Lower leg skin (tissue), 4 donors: ENCODE results near the gene ACTRT3. TPM values are rescaled to one million over a fixed set of nuclear protein-coding genes. Genes with fewer than 3 reads are reported as not detected.
A peak's percentile ranks its signal among the peaks of the same experiment; 100 is the strongest.

Source experiments
- DNase-seq, 2 donors: peaks; one replicate each; pipeline ENCODE4 v3.0.0-alpha.2; 2019; ENCODE audit warnings: low spot score in 2 of 2
- H3K4me3 ChIP-seq: fragments of 200-600 bp; sonication (generic); 2 replicates; pipeline ENCODE4 v1.5.1; 2017; ENCODE audit warnings: mild to moderate bottlenecking, low read depth; ENCODE audit not compliant: poor library complexity, severe bottlenecking
- POLR2A ChIP-seq, 2 donors: fragments of 450-650 bp; IDR thresholded peaks; one replicate each; pipeline ENCODE4 v1.6.1; 2016 to 2017; ENCODE audit warnings: antibody characterized with exemption in 2 of 2, mild to moderate bottlenecking in 1 of 2, moderate library complexity in 1 of 2
- WGBS, 2 donors: methylation state at CpG; one replicate each; pipeline ENCODE4 v1.1.5; 2018; 5-methylcytosine and 5-hydroxymethylcytosine counted together
- intact Hi-C: fragments of 100-400 bp; cut with DNase I; formaldehyde crosslinking; loops from one replicate; pipeline ENCODE4 v1.15.0; 2023; ENCODE audit warnings: low total_unique reads
- total RNA-seq, 4 donors: library from RNA; depleted of rRNA; stranded (reverse); fragments of >200 nt; gene quantifications; one replicate each; pipeline ENCODE4 v1.1.0, GENCODE V29; 2016
- TF ChIP-seq, protein P1 (sequence below), 3 donors: fragments of 450-650 bp; IDR thresholded peaks; one replicate each; pipeline ENCODE4 v1.5.1; 2016; ENCODE audit warnings: antibody characterized with exemption in 3 of 3, mild to moderate bottlenecking in 3 of 3, moderate library complexity in 2 of 3

Gene ACTRT3
- total RNA-seq, 4 donors from 2014 or later = 0.19 to 0.65 (median 0.26) TPM

DNA sequence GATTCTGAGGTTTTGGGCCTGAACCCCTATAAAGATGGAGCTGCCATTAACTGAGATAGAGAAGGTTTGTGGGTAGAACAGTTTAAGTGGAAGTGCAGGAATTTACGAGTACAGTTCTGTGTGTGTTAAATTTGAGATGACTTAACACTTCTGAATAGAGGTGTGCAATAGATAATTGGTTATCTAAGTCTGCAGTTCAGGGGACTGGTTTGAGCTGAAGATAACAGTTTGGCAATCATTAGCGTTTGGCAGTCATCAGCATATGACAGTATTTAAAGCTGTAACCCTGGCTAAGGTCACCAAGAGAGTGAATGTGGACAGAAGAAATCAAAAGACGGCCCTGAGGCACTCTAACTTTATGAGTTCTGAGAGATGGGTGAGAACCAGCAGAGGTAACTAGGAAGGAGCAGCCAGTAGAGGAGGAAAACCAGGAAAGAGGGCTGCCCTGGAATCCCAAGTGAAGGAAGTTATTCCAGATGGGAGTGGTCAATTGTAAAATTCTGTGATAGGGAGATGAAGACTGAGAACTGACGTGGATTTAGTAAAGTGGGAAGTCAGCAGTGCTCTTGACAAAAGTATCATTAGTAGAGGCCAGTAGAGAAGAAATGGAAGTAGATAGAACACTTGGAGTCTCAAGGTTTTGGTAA, 12.0 kb upstream of the ACTRT3 start:
- no peak overlapping the region for H3K4me3 ChIP-seq
- TF ChIP-seq POLR2A (IDR thresholded peaks at IDR 0.05) = no peak
- TF ChIP-seq, protein P1, sequence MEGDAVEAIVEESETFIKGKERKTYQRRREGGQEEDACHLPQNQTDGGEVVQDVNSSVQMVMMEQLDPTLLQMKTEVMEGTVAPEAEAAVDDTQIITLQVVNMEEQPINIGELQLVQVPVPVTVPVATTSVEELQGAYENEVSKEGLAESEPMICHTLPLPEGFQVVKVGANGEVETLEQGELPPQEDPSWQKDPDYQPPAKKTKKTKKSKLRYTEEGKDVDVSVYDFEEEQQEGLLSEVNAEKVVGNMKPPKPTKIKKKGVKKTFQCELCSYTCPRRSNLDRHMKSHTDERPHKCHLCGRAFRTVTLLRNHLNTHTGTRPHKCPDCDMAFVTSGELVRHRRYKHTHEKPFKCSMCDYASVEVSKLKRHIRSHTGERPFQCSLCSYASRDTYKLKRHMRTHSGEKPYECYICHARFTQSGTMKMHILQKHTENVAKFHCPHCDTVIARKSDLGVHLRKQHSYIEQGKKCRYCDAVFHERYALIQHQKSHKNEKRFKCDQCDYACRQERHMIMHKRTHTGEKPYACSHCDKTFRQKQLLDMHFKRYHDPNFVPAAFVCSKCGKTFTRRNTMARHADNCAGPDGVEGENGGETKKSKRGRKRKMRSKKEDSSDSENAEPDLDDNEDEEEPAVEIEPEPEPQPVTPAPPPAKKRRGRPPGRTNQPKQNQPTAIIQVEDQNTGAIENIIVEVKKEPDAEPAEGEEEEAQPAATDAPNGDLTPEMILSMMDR (IDR thresholded peaks at IDR 0.05) = no peak
- 86 to 87% methylated on average over 4 of the region's 4 CpGs for WGBS, 2 donors
- no peak for DNase-seq
- intact Hi-C loops = no loop called here

- WGBS, 2 donors = 58 to 64% methylated on average over 2 of the region's 2 CpGs
- no peak for DNase-seq
- intact Hi-C loops = no loop called here
- TF ChIP-seq, protein P1 (IDR thresholded peaks at IDR 0.05) = no peak
- no peak for TF ChIP-seq POLR2A (IDR thresholded peaks at IDR 0.05)
- H3K4me3 ChIP-seq = no peak overlapping the region
Observed at GRCh38 chr3:169780742-169781141, 11.4 kb upstream of the ACTRT3 start.

- DNase-seq = no peak
- WGBS, 2 donors = 73 to 89% methylated on average over 4 of the region's 4 CpGs
- intact Hi-C loops = no loop called here
- TF ChIP-seq POLR2A (IDR thresholded peaks at IDR 0.05) = no peak
- TF ChIP-seq, protein P1 (IDR thresholded peaks at IDR 0.05) = no peak
- no peak overlapping the region for H3K4me3 ChIP-seq
Observed at GRCh38 chr3:169777822-169778221, 8.5 kb upstream of the ACTRT3 start.

GRCh38 chr3:169774186-169774585, 4.8 kb upstream of the ACTRT3 start:
- no peak for TF ChIP-seq POLR2A (IDR thresholded peaks at IDR 0.05)
- TF ChIP-seq, protein P1 (IDR thresholded peaks at IDR 0.05) = no peak
- 31 to 43% methylated on average over 5 of the region's 5 CpGs for WGBS, 2 donors
- no peak overlapping the region for H3K4me3 ChIP-seq
- intact Hi-C loops = loop anchor here (2.0 kb wide), 1 partner anchor 193 kb away; the partner anchor contains the start of gene SEC62
- no peak for DNase-seq

GRCh38 chr3:169772897-169773816, 3.8 kb upstream of the ACTRT3 start, which contains the start of gene MYNN:
Gene MYNN (plus strand): TSS chr3:169773396. CDS start chr3:169774296, 900 bp downstream.
- 1% methylated on average over 45 to 47 of the region's 61 CpGs for WGBS, 2 donors
- intact Hi-C loops = no loop called here
- TF ChIP-seq, protein P1 (IDR thresholded peaks at IDR 0.05) = no peak
- TF ChIP-seq POLR2A (IDR thresholded peaks at IDR 0.05) = peak in 1 of 2 donors; percentile 98
- DNase-seq = peak; percentile 91 to 99
- H3K4me3 ChIP-seq = peak within 1 kb of the TSS; percentile 95
